IMR-90 (cell line): ENCODE results near the gene STX18. TPM values are rescaled to one million over a fixed set of nuclear protein-coding genes. Genes with fewer than 3 reads are reported as not detected.

ENCODE experiments used
- ATAC-seq: fragments of 200-7000 bp; cut with Tn5 transposase; 2 replicates; pipeline ENCODE4 v1.9.1; 2020; ENCODE audit warnings: low read depth, mild to moderate bottlenecking, moderate library complexity
- BruUV-seq: library from RNA; stranded (reverse); fragments of 400-500 nt; replicated peaks from 2 replicates; lab custom pipeline; 2021; lab: Mats Ljungman, UMichigan
- CTCF ChIA-PET: fragments of 300-600 bp; formaldehyde crosslinking; extraction: SDS; loops from one replicate; lab custom pipeline; 2021; ENCODE audit warnings: antibody characterized with exemption; lab: Yijun Ruan, JAX
- POLR2A ChIA-PET: fragments of 300-600 bp; sonication (Branson Sonifier 250); formaldehyde crosslinking; loops from one replicate; lab custom pipeline; 2022; ENCODE audit warnings: antibody characterized with exemption; ENCODE audit not compliant: unreplicated experiment; lab: Charles Lee
- DNase-seq: peaks from one replicate; pipeline ENCODE4 v3.0.0; 2013
- H2AFZ ChIP-seq: replicated peaks from 2 replicates; pipeline ENCODE3; 2013; ENCODE audit warnings: low read length, mild to moderate bottlenecking; ENCODE audit not compliant: poor library complexity
- H2AK5ac ChIP-seq: 2 replicates; pipeline ENCODE4 v1.6.1; 2013; ENCODE audit warnings: low read depth, low read length, inconsistent platforms
- H2AK9ac ChIP-seq: replicated peaks from 2 replicates; pipeline ENCODE3; 2013; ENCODE audit warnings: mild to moderate bottlenecking, low read depth, low read length, moderate library complexity; ENCODE audit not compliant: poor library complexity
- H2BK120ac ChIP-seq: 2 replicates; pipeline ENCODE4 v1.6.1; 2013; ENCODE audit warnings: low read depth, low read length, inconsistent platforms
- H2BK15ac ChIP-seq: 3 replicates; pipeline ENCODE4 v1.6.1; 2013; ENCODE audit warnings: low read depth, low read length, inconsistent platforms
- H2BK20ac ChIP-seq: 2 replicates; pipeline ENCODE4 v1.6.1; 2013; ENCODE audit warnings: low read depth, mild to moderate bottlenecking, inconsistent platforms, low read length, moderate library complexity
- H2BK5ac ChIP-seq: 2 replicates; pipeline ENCODE4 v1.6.1; 2013; ENCODE audit warnings: mild to moderate bottlenecking, low read depth, low read length, inconsistent platforms; ENCODE audit not compliant: poor library complexity, severe bottlenecking
- H3K14ac ChIP-seq: replicated peaks from 2 replicates; pipeline ENCODE4 v1.6.1; 2013; ENCODE audit warnings: low read depth, low read length, inconsistent platforms
- H3K18ac ChIP-seq: 2 replicates; pipeline ENCODE4 v1.6.1; 2013; ENCODE audit warnings: low read depth, low read length, control low read depth
- H3K23ac ChIP-seq: 2 replicates; pipeline ENCODE4 v1.6.1; 2013; ENCODE audit warnings: low read depth, low read length, inconsistent platforms
- H3K27ac ChIP-seq: 2 replicates; pipeline ENCODE4 v1.5.1; 2013; ENCODE audit warnings: mild to moderate bottlenecking, control low read depth, low read length; ENCODE audit not compliant: insufficient read depth
- H3K27me3 ChIP-seq: 2 replicates; pipeline ENCODE4 v1.6.1; 2013; ENCODE audit warnings: low read length; ENCODE audit not compliant: control insufficient read depth, insufficient read depth
- H3K36me3 ChIP-seq: 2 replicates; pipeline ENCODE4 v1.6.1; 2013; ENCODE audit warnings: low read length, mixed read lengths; ENCODE audit not compliant: control insufficient read depth, insufficient read depth
- H3K4ac ChIP-seq: 2 replicates; pipeline ENCODE4 v1.6.1; 2013; ENCODE audit warnings: low read depth, low read length, inconsistent platforms
- H3K4me1 ChIP-seq: 2 replicates; pipeline ENCODE4 v1.6.1; 2013; ENCODE audit warnings: low read length, mixed read lengths; ENCODE audit not compliant: control insufficient read depth, insufficient read depth
- H3K4me2 ChIP-seq: 2 replicates; pipeline ENCODE4 v1.6.1; 2013; ENCODE audit warnings: low read depth, mild to moderate bottlenecking, control low read depth, low read length, moderate library complexity
- H3K4me3 ChIP-seq: 2 replicates; pipeline ENCODE4 v1.5.1; 2013; ENCODE audit warnings: low read depth, mild to moderate bottlenecking, control low read depth, low read length, moderate library complexity; ENCODE audit not compliant: insufficient read depth
- H3K56ac ChIP-seq: 2 replicates; pipeline ENCODE4 v1.6.1; 2013; ENCODE audit warnings: low read length, inconsistent platforms; ENCODE audit not compliant: insufficient read depth; ENCODE audit errors: extremely low read depth
- H3K79me1 ChIP-seq, 2 experiments: 2 replicates each; pipeline ENCODE4 v1.6.1; 2013; ENCODE audit warnings: low read length in 2 of 2, inconsistent platforms in 1 of 2, low read depth in 1 of 2
- H3K9ac ChIP-seq: 2 replicates; pipeline ENCODE4 v1.6.1; 2013; ENCODE audit warnings: low read depth, low read length, control low read depth
- H3K9me1 ChIP-seq: 2 replicates; pipeline ENCODE4 v1.6.1; 2013; ENCODE audit warnings: low read length, inconsistent platforms; ENCODE audit not compliant: insufficient read depth
- H3K9me3 ChIP-seq: 2 replicates; pipeline ENCODE4 v1.6.1; 2013; ENCODE audit warnings: low read length; ENCODE audit not compliant: control insufficient read depth, insufficient read depth
- H4K20me1 ChIP-seq: 2 replicates; pipeline ENCODE4 v1.6.1; 2013; ENCODE audit warnings: low read length, inconsistent platforms; ENCODE audit not compliant: insufficient read depth
- H4K5ac ChIP-seq: 2 replicates; pipeline ENCODE4 v1.6.1; 2013; ENCODE audit warnings: mild to moderate bottlenecking, low read depth, low read length, control low read depth
- H4K8ac ChIP-seq, 2 experiments: 2 replicates each; pipeline ENCODE4 v1.6.1; 2013; ENCODE audit warnings: low read depth in 2 of 2, low read length in 2 of 2, control low read depth in 1 of 2, inconsistent platforms in 1 of 2
- H4K91ac ChIP-seq: 2 replicates; pipeline ENCODE4 v1.6.1; 2013; ENCODE audit warnings: low read depth, low read length, inconsistent platforms; ENCODE audit not compliant: insufficient read depth
- BHLHE40 ChIP-seq: fragments of 150-350 bp; IDR thresholded peaks from 2 replicates; pipeline ENCODE4 v1.6.1; 2016; ENCODE audit warnings: mild to moderate bottlenecking, low read depth, low read length
- CEBPB ChIP-seq: IDR thresholded peaks from 2 replicates; pipeline ENCODE4 v1.6.1; 2012; ENCODE audit warnings: low read depth, low read length, improper control_type of control experiment
- CHD1 ChIP-seq: IDR thresholded peaks from 2 replicates; pipeline ENCODE4 v1.6.1; 2012; ENCODE audit warnings: low read depth, low read length, improper control_type of control experiment
- CTCF ChIP-seq: conservative IDR thresholded peaks from 2 replicates; pipeline ENCODE4 v1.5.1; 2012; ENCODE audit warnings: mild to moderate bottlenecking, low read depth, low read length, improper control_type of control experiment
- ELK1 ChIP-seq: fragments of 150-350 bp; IDR thresholded peaks from 2 replicates; pipeline ENCODE4 v1.6.1; 2016; ENCODE audit warnings: low read depth, mild to moderate bottlenecking, low read length, moderate library complexity, borderline replicate concordance
- MAFK ChIP-seq: IDR thresholded peaks from 2 replicates; pipeline ENCODE4 v1.6.1; 2012; ENCODE audit warnings: low read depth, low read length, improper control_type of control experiment
- POLR2A ChIP-seq: IDR thresholded peaks from 2 replicates; pipeline ENCODE4 v1.6.1; 2012; ENCODE audit warnings: mild to moderate bottlenecking, low read depth, low read length
- RAD21 ChIP-seq: IDR thresholded peaks from 2 replicates; pipeline ENCODE4 v1.6.1; 2012; ENCODE audit warnings: low read length, improper control_type of control experiment
- RCOR1 ChIP-seq: IDR thresholded peaks from 2 replicates; pipeline ENCODE4 v1.6.1; 2012; ENCODE audit warnings: mild to moderate bottlenecking, low read length, improper control_type of control experiment; ENCODE audit not compliant: insufficient replicate concordance
- SMC3 ChIP-seq: fragments of 150-350 bp; IDR thresholded peaks from 2 replicates; pipeline ENCODE4 v1.6.1; 2016; ENCODE audit warnings: low read depth, mild to moderate bottlenecking, antibody characterized with exemption, low read length, moderate library complexity
- USF2 ChIP-seq: fragments of 150-350 bp; IDR thresholded peaks from 2 replicates; pipeline ENCODE4 v1.6.1; 2017; ENCODE audit warnings: mild to moderate bottlenecking, antibody characterized with exemption, low read length, low read depth
- WGBS, 2 experiments: methylation state at CpG; one replicate each; pipeline versions ENCODE4 v1.1.5 to v1.1.7; 2013; ENCODE audit warnings: missing lambda C conversion rate in 2 of 2; ENCODE audit not compliant: insufficient read length in 1 of 2; ENCODE audit errors: extremely low coverage in 2 of 2; 5-methylcytosine and 5-hydroxymethylcytosine counted together
- dilution Hi-C: fragments of 300-500 bp; cut with HindIII; formaldehyde crosslinking; loops from one replicate; pipeline ENCODE4 v1.14.3; 2018; ENCODE audit warnings: low sequenced_read_pairs; ENCODE audit not compliant: unreplicated experiment
- in situ Hi-C: fragments of 300-500 bp; cut with MboI; formaldehyde crosslinking; loops from 3 replicates; pipeline ENCODE4 v1.14.3; 2019; ENCODE audit warnings: low sequenced_read_pairs, inconsistent platforms, mixed read lengths
- intact Hi-C: fragments of 100-400 bp; cut with micrococcal nuclease; formaldehyde crosslinking; loops from 2 replicates; pipeline ENCODE4 v1.10.0; 2022
- polyA plus RNA-seq, 3 experiments: library from polyadenylated mRNA; depleted of rRNA; stranded (reverse); fragments of >200 nt; gene quantifications; 2 replicates each; pipeline ENCODE4 v1.2.3, GENCODE V29; 2012; ENCODE audit warnings: low replicate concordance in 1 of 3
- total RNA-seq: library from RNA; depleted of rRNA; stranded (reverse); fragments of >200 nt; gene quantifications from 2 replicates; pipeline ENCODE4 v1.2.3, GENCODE V29; 2012

Gene STX18
- total and polyA plus RNA-seq, 2 of the 4 experiments (the other 2 are of a cell fraction) = 20.1 to 23.4 TPM

GRCh38 chr4:4577359-4577875 lies 35.6 kb upstream of the STX18 start:
- peaks cover 10% of the 10 kb centered on the region for H3K9me1 ChIP-seq
- no peak for TF ChIP-seq MAFK
- no peak for TF ChIP-seq ELK1
- no peak for TF ChIP-seq POLR2A
- TF ChIP-seq RCOR1 = no peak
- TF ChIP-seq SMC3 = no peak
- no peak for TF ChIP-seq BHLHE40
- no peak for TF ChIP-seq CTCF
- no peak for TF ChIP-seq USF2
- TF ChIP-seq CHD1 = no peak
- TF ChIP-seq RAD21 = no peak
- no peak for TF ChIP-seq CEBPB
- no peak overlapping the region for H3K27ac ChIP-seq
- in situ Hi-C loops (no loop called here), intact Hi-C loops (no loop called here), dilution Hi-C loops (no loop called here)
- no CpG with 5 or more reads among the region's 1 CpG for WGBS, 2 experiments
- H3K4me1 ChIP-seq = peaks cover 4% of the 10 kb centered on the region; the same call in 1 of the 2 replicates
- no peaks in the 10 kb centered on the region for H3K9me3 ChIP-seq
- H2AFZ ChIP-seq = no peak overlapping the region
- peaks cover 0 to 6% of the 10 kb centered on the region in 2 experiments; a peak in 2 of 4 replicates for H3K79me1 ChIP-seq
- no peaks in the 10 kb centered on the region for H4K20me1 ChIP-seq
- no TSS peak for BruUV-seq
- DNase-seq (no peak), ATAC-seq (no peak)
- no peak overlapping the region for H4K8ac ChIP-seq
- no peak overlapping the region; the same call in 1 of the 2 replicates for H2AK5ac ChIP-seq
- ChIA-PET POLR2A (no interaction called here), CTCF (no interaction called here)
- no peaks in the 10 kb centered on the region for H3K27me3 ChIP-seq
- no peak overlapping the region for H2AK9ac ChIP-seq
- no peaks in the 10 kb centered on the region for H3K36me3 ChIP-seq
- no peak overlapping the region for H2BK20ac ChIP-seq
- no peak overlapping the region for H4K91ac ChIP-seq
- H2BK15ac ChIP-seq = no peak overlapping the region
- no peak overlapping the region for H2BK5ac ChIP-seq
- no peak overlapping the region for H3K9ac ChIP-seq
- no peak overlapping the region for H3K14ac ChIP-seq
- no peak overlapping the region for H3K18ac ChIP-seq
- H2BK120ac ChIP-seq = no peak overlapping the region
- H3K56ac ChIP-seq = no peak overlapping the region
- H3K4me2 ChIP-seq = no peak overlapping the region
- H4K5ac ChIP-seq = no peak overlapping the region
- no peak overlapping the region for H3K23ac ChIP-seq
- no peak overlapping the region for H3K4ac ChIP-seq
- H3K4me3 ChIP-seq = no peak overlapping the region
